Measurements from ENCODE around the gene PARVG. TPM values are rescaled to one million over a fixed set of nuclear protein-coding genes. Genes with fewer than 3 reads are reported as not detected.

The PARVG gene
- total and polyA plus RNA-seq, 10 of the 15 experiments (the other 5 are each of a cell fraction or from before 2014, with no cell fraction given): 6.3 to 123 (median 71.9) TPM

DNA sequence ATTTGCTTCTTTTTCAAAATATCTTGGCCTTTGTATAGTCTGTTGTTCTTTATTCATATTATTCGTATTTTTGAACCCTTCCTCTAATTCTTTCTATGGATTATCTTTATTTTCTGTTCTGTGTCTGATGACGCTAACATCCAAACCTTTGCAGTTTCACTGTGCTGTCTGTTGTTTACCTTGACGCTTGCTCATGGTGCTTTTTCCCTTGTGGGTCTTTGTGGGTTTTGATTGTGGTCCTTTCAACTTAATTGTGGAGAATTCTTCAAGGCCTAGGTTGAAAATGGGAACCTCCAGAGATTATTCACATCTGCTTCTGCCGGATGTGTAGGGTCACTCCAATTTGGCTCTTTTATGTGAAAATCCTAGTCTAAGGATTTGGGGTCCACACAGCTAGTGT lies 34.6 kb downstream of the PARVG start:
- Histone ChIP-seq H3K9ac (ENCODE audit: control insufficient read depth, insufficient read depth, low read length) (no peak overlapping the region), H3K4me2 (ENCODE audit: control insufficient read depth, insufficient read depth) (no peak overlapping the region), H3K4me1 (ENCODE audit: control insufficient read depth, insufficient read depth, low read length) (no peaks in the 10 kb centered on the region), H3K27me3 (replicated peaks in 1 of 2; ENCODE audit: control insufficient read depth in 2 of 2, insufficient read depth in 2 of 2, low read length in 1 of 2) (no peaks in the 10 kb centered on the region; a peak in 1 of 4 replicates), H3K4me3 (no peak overlapping the region), H2AFZ (ENCODE audit: control insufficient read depth, low read depth, low read length) (no peak overlapping the region), H4K20me1 (ENCODE audit: control insufficient read depth, insufficient read depth) (no peaks in the 10 kb centered on the region), H3K27ac (ENCODE audit: control insufficient read depth, insufficient read depth) (no peak overlapping the region), H3K79me2 (ENCODE audit: control insufficient read depth, insufficient read depth, low read length) (no peaks in the 10 kb centered on the region), H3K36me3 (ENCODE audit: control insufficient read depth in 2 of 2, insufficient read depth in 2 of 2, low read length in 1 of 2) (no peaks in the 10 kb centered on the region), H3K9me3 (replicated peaks; ENCODE audit: control insufficient read depth, insufficient read depth, low read length) (no peaks in the 10 kb centered on the region)
- DNase-seq (ENCODE audit: low read depth, low spot score): no peak
- in situ Hi-C loops (cut with MboI): no loop called here
- BruUV-seq (replicated peaks): no TSS peak
- no peak for TF ChIP-seq STAT3 (IDR thresholded peaks at IDR 0.05; ENCODE audit: low read depth, low read length)
- TF ChIP-seq EP300 (IDR thresholded peaks at IDR 0.05; ENCODE audit: borderline replicate concordance in 1 of 2, control insufficient read depth in 1 of 2, low read depth in 2 of 2, low read length in 2 of 2): no peak
- TF ChIP-seq GABPA (IDR thresholded peaks at IDR 0.05; ENCODE audit: low read depth): no peak
- TF ChIP-seq, protein P1, sequence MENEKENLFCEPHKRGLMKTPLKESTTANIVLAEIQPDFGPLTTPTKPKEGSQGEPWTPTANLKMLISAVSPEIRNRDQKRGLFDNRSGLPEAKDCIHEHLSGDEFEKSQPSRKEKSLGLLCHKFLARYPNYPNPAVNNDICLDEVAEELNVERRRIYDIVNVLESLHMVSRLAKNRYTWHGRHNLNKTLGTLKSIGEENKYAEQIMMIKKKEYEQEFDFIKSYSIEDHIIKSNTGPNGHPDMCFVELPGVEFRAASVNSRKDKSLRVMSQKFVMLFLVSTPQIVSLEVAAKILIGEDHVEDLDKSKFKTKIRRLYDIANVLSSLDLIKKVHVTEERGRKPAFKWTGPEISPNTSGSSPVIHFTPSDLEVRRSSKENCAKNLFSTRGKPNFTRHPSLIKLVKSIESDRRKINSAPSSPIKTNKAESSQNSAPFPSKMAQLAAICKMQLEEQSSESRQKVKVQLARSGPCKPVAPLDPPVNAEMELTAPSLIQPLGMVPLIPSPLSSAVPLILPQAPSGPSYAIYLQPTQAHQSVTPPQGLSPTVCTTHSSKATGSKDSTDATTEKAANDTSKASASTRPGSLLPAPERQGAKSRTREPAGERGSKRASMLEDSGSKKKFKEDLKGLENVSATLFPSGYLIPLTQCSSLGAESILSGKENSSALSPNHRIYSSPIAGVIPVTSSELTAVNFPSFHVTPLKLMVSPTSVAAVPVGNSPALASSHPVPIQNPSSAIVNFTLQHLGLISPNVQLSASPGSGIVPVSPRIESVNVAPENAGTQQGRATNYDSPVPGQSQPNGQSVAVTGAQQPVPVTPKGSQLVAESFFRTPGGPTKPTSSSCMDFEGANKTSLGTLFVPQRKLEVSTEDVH (IDR thresholded peaks at IDR 0.05; ENCODE audit: low read depth, partially characterized antibody): no peak
- no peak for TF ChIP-seq TBL1XR1 (IDR thresholded peaks at IDR 0.05; ENCODE audit: low read depth, low read length)
- no peak for TF ChIP-seq DPF2 (IDR thresholded peaks at IDR 0.05)
- no peak for TF ChIP-seq ZNF384 (IDR thresholded peaks at IDR 0.05; ENCODE audit: borderline replicate concordance, low read depth, low read length)
- TF ChIP-seq RFX5 (IDR thresholded peaks at IDR 0.05; ENCODE audit: low read depth, low read length): no peak
- TF ChIP-seq HCFC1 (IDR thresholded peaks at IDR 0.05; ENCODE audit: low read length): no peak
- TF ChIP-seq SUPT20H (IDR thresholded peaks at IDR 0.05; ENCODE audit: borderline replicate concordance, control insufficient read depth, low read depth, low read length): no peak
- TF ChIP-seq NR2C1 (IDR thresholded peaks at IDR 0.05): no peak
- no peak for TF ChIP-seq NFXL1 (IDR thresholded peaks at IDR 0.05; ENCODE audit: borderline replicate concordance)
- TF ChIP-seq MTA2 (IDR thresholded peaks at IDR 0.05; ENCODE audit: low read depth): no peak
- TF ChIP-seq JUND (IDR thresholded peaks at IDR 0.05; ENCODE audit: low read depth, low read length): no peak
- TF ChIP-seq SREBF2 (IDR thresholded peaks at IDR 0.05; ENCODE audit: low read length): no peak
- TF ChIP-seq, protein P2, sequence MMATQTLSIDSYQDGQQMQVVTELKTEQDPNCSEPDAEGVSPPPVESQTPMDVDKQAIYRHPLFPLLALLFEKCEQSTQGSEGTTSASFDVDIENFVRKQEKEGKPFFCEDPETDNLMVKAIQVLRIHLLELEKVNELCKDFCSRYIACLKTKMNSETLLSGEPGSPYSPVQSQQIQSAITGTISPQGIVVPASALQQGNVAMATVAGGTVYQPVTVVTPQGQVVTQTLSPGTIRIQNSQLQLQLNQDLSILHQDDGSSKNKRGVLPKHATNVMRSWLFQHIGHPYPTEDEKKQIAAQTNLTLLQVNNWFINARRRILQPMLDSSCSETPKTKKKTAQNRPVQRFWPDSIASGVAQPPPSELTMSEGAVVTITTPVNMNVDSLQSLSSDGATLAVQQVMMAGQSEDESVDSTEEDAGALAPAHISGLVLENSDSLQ (IDR thresholded peaks at IDR 0.05): no peak
- no peak for TF ChIP-seq RBBP5 (conservative IDR thresholded peaks at IDR 0.05)
- no peak for TF ChIP-seq FOXM1 (IDR thresholded peaks at IDR 0.05; ENCODE audit: low read depth, low read length)
- TF ChIP-seq HDAC6 (IDR thresholded peaks at IDR 0.05; ENCODE audit: unreplicated experiment): no peak
- SMC1A ChIA-PET (ENCODE audit: uncharacterized antibody, unreplicated experiment): no interaction called here
- POLR2A ChIA-PET: no interaction called here
- 47% methylated on average over 4 of the region's 4 CpGs for WGBS (ENCODE audit: insufficient coverage, insufficient replicate concordance, low lambda C conversion rate, missing lambda C conversion rate)
- no peak for ATAC-seq
- RAD21 ChIA-PET (ENCODE audit: unreplicated experiment): no interaction called here
- CTCF ChIA-PET: no interaction called here
- FAIRE-seq: no peak
- intact Hi-C loops (cut with micrococcal nuclease; ENCODE audit: unreplicated experiment): no loop called here

All from GM12878 (cell line).